HCT116 (cell line): ENCODE measurements around the gene MED12. TPM values are rescaled to one million over a fixed set of nuclear protein-coding genes. Genes with fewer than 3 reads are reported as not detected.

Experiments used
- ATAC-seq: fragments of 200-7000 bp; cut with Tn5 transposase; 2 replicates; pipeline ENCODE4 v1.9.1; 2020; ENCODE audit warnings: mild to moderate bottlenecking, moderate library complexity
- BruUV-seq: library from RNA; stranded (reverse); fragments of 400-500 nt; replicated peaks from 2 replicates; lab custom pipeline; 2021; lab: Mats Ljungman, UMichigan
- CTCF ChIA-PET: fragments of 300-600 bp; sonication (Branson Sonifier 250); formaldehyde crosslinking; loops from one replicate; lab custom pipeline; 2021; ENCODE audit warnings: antibody characterized with exemption; lab: Charles Lee
- POLR2A ChIA-PET: fragments of 300-600, 350-600 bp; sonication (Branson Sonifier 250); formaldehyde crosslinking; loops from one replicate; lab custom pipeline; 2021; ENCODE audit warnings: antibody characterized with exemption; lab: Charles Lee
- RAD21 ChIA-PET, 2 experiments: fragments of 300-600 bp; sonication (Branson Sonifier 250); formaldehyde crosslinking; loops; one replicate each; lab custom pipeline; 2023; ENCODE audit warnings: low total read pairs in 2 of 2; ENCODE audit not compliant: uncharacterized antibody in 2 of 2, unreplicated experiment in 2 of 2, low non-redundant PET in 1 of 2; lab: Charles Lee
- DNase-seq: peaks from one replicate; pipeline ENCODE4 v3.0.0-alpha.2; 2010; ENCODE audit warnings: low read depth, low spot score
- H2AFZ ChIP-seq: fragments of 200-600 bp; shearing (Covaris generic), sonication (generic); 2 replicates; pipeline ENCODE4 v1.6.1; 2017; ENCODE audit warnings: low read depth, mixed run types, mixed read lengths, antibody characterized with exemption, low read length; ENCODE audit not compliant: poor library complexity, severe bottlenecking
- H3K27ac ChIP-seq: 2 replicates; pipeline ENCODE4 v1.5.1; 2012; ENCODE audit warnings: low read depth, low read length
- H3K27me3 ChIP-seq: fragments of 200-600 bp; sonication (generic); 2 replicates; pipeline ENCODE4 v1.6.1; 2016; ENCODE audit warnings: mixed run types, low read length, mixed read lengths; ENCODE audit not compliant: insufficient read depth
- H3K36me3 ChIP-seq, 2 experiments: fragments of 200-500 bp in 1 of 2; fragments of 200-600 bp in 1 of 2; sonication (Bioruptor generic) in 1 of 2; sonication (generic) in 1 of 2; 2 replicates each; pipeline versions ENCODE4 v1.5.1 to v1.6.1; 2014 to 2016; ENCODE audit warnings: low read length in 2 of 2, inconsistent platforms in 1 of 2, mixed read lengths in 1 of 2, mixed run types in 1 of 2; ENCODE audit not compliant: insufficient read depth in 2 of 2, control insufficient read depth in 1 of 2
- H3K4me1 ChIP-seq, 2 experiments: fragments of 200-600 bp in 1 of 2; sonication (generic) in 1 of 2; 2 replicates each; pipeline versions ENCODE4 v1.5.1 to v1.6.1; 2012 to 2017; ENCODE audit warnings: low read length in 2 of 2, inconsistent platforms in 1 of 2, mild to moderate bottlenecking in 1 of 2, mixed read lengths in 1 of 2, mixed run types in 1 of 2, moderate library complexity in 1 of 2; ENCODE audit not compliant: insufficient read depth in 2 of 2, control insufficient read depth in 1 of 2
- H3K4me2 ChIP-seq: fragments of 200-600 bp; sonication (generic); 2 replicates; pipeline ENCODE4 v1.6.1; 2017; ENCODE audit warnings: mixed run types, low read length, mixed read lengths
- H3K4me3 ChIP-seq, 2 experiments: fragments of 200-600 bp in 1 of 2; sonication (generic) in 1 of 2; replicated peaks in 1 of 2; 2 replicates each; pipeline ENCODE4 v1.5.1; 2011 to 2016; ENCODE audit warnings: low read length in 2 of 2, control low read depth in 1 of 2, low read depth in 1 of 2, mild to moderate bottlenecking in 1 of 2, mixed read lengths in 1 of 2, mixed run types in 1 of 2
- H3K79me2 ChIP-seq: fragments of 200-600 bp; sonication (generic); 2 replicates; pipeline ENCODE4 v1.6.1; 2017; ENCODE audit warnings: mild to moderate bottlenecking, mixed run types, low read length, moderate library complexity, mixed read lengths; ENCODE audit not compliant: insufficient read depth
- H3K9ac ChIP-seq: fragments of 200-600 bp; sonication (generic); 2 replicates; pipeline ENCODE4 v1.6.1; 2016; ENCODE audit warnings: low read length, mixed read lengths
- H3K9me2 ChIP-seq: fragments of 200-600 bp; sonication (generic), shearing (Covaris generic); 2 replicates; pipeline ENCODE4 v1.6.1; 2017; ENCODE audit warnings: mixed run types, mild to moderate bottlenecking, moderate library complexity; ENCODE audit not compliant: insufficient read depth
- H3K9me3 ChIP-seq, 2 experiments: fragments of 200-500 bp in 1 of 2; fragments of 200-600 bp in 1 of 2; sonication (Bioruptor generic) in 1 of 2; sonication (generic) in 1 of 2; 2 replicates each; pipeline ENCODE4 v1.6.1; 2014 to 2017; ENCODE audit warnings: low read length in 2 of 2, mixed read lengths in 2 of 2, inconsistent platforms in 1 of 2, low read depth in 1 of 2, mild to moderate bottlenecking in 1 of 2, mixed run types in 1 of 2, moderate library complexity in 1 of 2; ENCODE audit not compliant: control insufficient read depth in 1 of 2, insufficient read depth in 1 of 2
- H4K20me1 ChIP-seq: fragments of 200-600 bp; sonication (generic), shearing (Covaris generic); 2 replicates; pipeline ENCODE4 v1.6.1; 2017; ENCODE audit warnings: mixed run types, mild to moderate bottlenecking, moderate library complexity; ENCODE audit not compliant: insufficient read depth
- EGR1 ChIP-seq: IDR thresholded peaks from 2 replicates; pipeline ENCODE4 v1.6.1; 2012; ENCODE audit warnings: low read depth
- ELF1 ChIP-seq: IDR thresholded peaks from 2 replicates; pipeline ENCODE4 v1.6.1; 2012; ENCODE audit warnings: low read depth, borderline replicate concordance
- EZH2phosphoT487 ChIP-seq: fragments of 200-600 bp; IDR thresholded peaks from 2 replicates; pipeline ENCODE4 v1.6.1; 2018; ENCODE audit warnings: antibody characterized with exemption, borderline replicate concordance
- JUND ChIP-seq: IDR thresholded peaks from 2 replicates; pipeline ENCODE4 v1.6.1; 2012
- POLR2A ChIP-seq: IDR thresholded peaks from 2 replicates; pipeline ENCODE4 v1.7.0; 2011; ENCODE audit warnings: borderline replicate concordance; ENCODE audit not compliant: insufficient read depth, insufficient read length; ENCODE audit errors: extremely low read depth
- POLR2AphosphoS5 ChIP-seq: IDR thresholded peaks from 2 replicates; pipeline ENCODE4 v1.6.1; 2011; ENCODE audit warnings: mild to moderate bottlenecking, low read depth, low read length, moderate library complexity
- YY1 ChIP-seq: IDR thresholded peaks from 2 replicates; pipeline ENCODE4 v1.6.1; 2011; ENCODE audit warnings: low read length, low read depth, moderate library complexity, mild to moderate bottlenecking; ENCODE audit not compliant: insufficient replicate concordance; ENCODE audit errors: extremely low read depth
- ZFX ChIP-seq: fragments of 450-650 bp; IDR thresholded peaks from 2 replicates; pipeline ENCODE4 v1.6.1; 2017
- ZNF274 ChIP-seq: fragments of 200-500 bp; sonication (Bioruptor generic); IDR thresholded peaks from 2 replicates; pipeline ENCODE4 v1.6.1; 2014; ENCODE audit warnings: mild to moderate bottlenecking, low read depth, low read length, inconsistent platforms
- intact Hi-C: fragments of 100-400 bp; cut with micrococcal nuclease; formaldehyde crosslinking; loops from 2 replicates; pipeline ENCODE4 v1.10.0; 2022
- total RNA-seq: library from RNA; stranded (reverse); gene quantifications from one replicate; pipeline ENCODE4 v1.2.1, GENCODE V29; 2021; ENCODE audit not compliant: unreplicated experiment

MED12 gene
- total RNA-seq, 1 experiment from 2014 or later = 32.8 TPM

DNA sequence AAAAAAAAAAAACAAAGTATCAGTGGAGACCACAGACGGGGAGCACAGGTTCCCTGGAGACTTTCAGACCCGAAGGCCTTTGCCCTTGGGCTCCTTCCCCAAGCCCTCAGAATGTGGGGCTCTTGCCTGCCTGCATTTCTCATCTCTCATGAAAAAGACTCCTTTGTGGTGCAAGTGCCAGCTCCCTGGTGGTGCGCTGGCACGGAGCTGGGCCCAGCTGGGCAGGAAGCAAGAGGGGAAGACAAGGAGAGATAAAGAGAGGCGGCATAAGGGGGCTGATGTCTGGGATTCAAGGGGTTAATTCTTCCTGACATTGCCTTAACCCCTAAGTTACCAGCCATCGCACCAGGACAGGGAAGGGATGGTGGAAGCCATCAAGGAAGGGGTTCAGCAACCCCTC lies 48.1 kb downstream of the MED12 start:
- Histone ChIP-seq H3K27ac (no peak overlapping the region), H3K36me3 (no peaks in the 10 kb centered on the region)
- no peak for TF ChIP-seq EGR1
- no peak for TF ChIP-seq POLR2A
- no peak for TF ChIP-seq YY1
- TF ChIP-seq, all 23 proteins: peak for 0
- H3K4me3 ChIP-seq = no peak overlapping the region
- no peaks in the 10 kb centered on the region for H3K9me2 ChIP-seq
- RAD21 ChIA-PET = no interaction called here
- BruUV-seq = no TSS peak
- POLR2A ChIA-PET = no interaction called here
- no peak overlapping the region for H2AFZ ChIP-seq
- no peaks in the 10 kb centered on the region for H3K4me1 ChIP-seq
- H4K20me1 ChIP-seq = no peaks in the 10 kb centered on the region
- no peak for DNase-seq
- no peaks in the 10 kb centered on the region for H3K9me3 ChIP-seq
- CTCF ChIA-PET = no interaction called here
- intact Hi-C loops = no loop called here
- H3K79me2 ChIP-seq = no peaks in the 10 kb centered on the region
- H3K4me2 ChIP-seq = no peak overlapping the region
- H3K27me3 ChIP-seq = no peaks in the 10 kb centered on the region
- H3K9ac ChIP-seq = no peak overlapping the region
- ATAC-seq = no peak

DNA sequence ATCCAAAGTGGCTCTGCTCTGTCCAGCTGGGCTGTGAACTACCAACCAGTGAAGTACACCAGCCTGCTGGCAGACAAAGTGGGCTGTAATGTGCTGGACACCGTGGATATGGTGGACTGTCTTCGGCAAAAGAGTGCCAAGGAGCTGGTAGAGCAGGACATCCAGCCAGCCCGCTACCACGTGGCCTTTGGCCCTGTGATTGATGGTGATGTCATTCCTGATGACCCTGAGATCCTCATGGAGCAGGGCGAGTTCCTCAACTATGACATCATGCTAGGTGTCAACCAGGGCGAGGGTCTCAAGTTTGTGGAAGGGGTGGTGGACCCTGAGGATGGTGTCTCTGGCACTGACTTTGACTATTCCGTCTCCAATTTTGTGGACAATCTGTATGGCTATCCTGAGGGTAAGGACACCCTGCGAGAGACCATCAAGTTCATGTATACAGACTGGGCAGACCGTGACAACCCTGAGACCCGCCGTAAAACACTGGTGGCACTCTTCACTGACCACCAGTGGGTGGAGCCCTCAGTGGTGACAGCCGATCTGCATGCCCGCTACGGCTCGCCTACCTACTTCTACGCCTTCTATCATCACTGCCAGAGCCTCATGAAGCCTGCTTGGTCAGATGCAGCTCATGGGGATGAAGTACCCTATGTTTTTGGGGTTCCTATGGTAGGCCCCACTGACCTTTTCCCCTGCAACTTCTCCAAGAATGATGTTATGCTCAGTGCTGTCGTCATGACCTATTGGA lies 48.8 kb downstream of the MED12 start:
- BruUV-seq = no TSS peak
- Histone ChIP-seq H3K4me3 (no peak overlapping the region), H3K79me2 (no peaks in the 10 kb centered on the region), H4K20me1 (no peaks in the 10 kb centered on the region), H3K27me3 (no peaks in the 10 kb centered on the region), H3K36me3 (no peaks in the 10 kb centered on the region), H3K27ac (no peak overlapping the region), H3K9ac (no peak overlapping the region), H3K9me3 (no peaks in the 10 kb centered on the region)
- no peak for ATAC-seq
- no peak for TF ChIP-seq POLR2AphosphoS5
- TF ChIP-seq ZFX = no peak
- TF ChIP-seq EZH2phosphoT487 = no peak
- no peak for TF ChIP-seq JUND
- TF ChIP-seq ZNF274 = no peak
- TF ChIP-seq ELF1 = no peak
- TF ChIP-seq, all 23 proteins: peak for 0
- Histone ChIP-seq H2AFZ (no peak overlapping the region), H3K9me2 (no peaks in the 10 kb centered on the region), H3K4me2 (no peak overlapping the region), H3K4me1 (no peaks in the 10 kb centered on the region)
- no peak for DNase-seq
- ChIA-PET CTCF (no interaction called here), POLR2A (no interaction called here), RAD21 (interaction anchor here in 1 of 2 experiments (0.6 kb wide), 1 partner anchor 198 kb away, joined by 5 read pairs; no protein-coding TSS in a partner anchor)
- intact Hi-C loops = no loop called here
